HG02642 (cell line): Measurements from ENCODE around the gene WDR33.

ENCODE experiments used
- ATAC-seq: cut with Tn5 transposase; IDR thresholded peaks from one replicate; pipeline ENCODE4 v1.9.1; 2021; ENCODE audit warnings: mild to moderate bottlenecking; ENCODE audit not compliant: unreplicated experiment, poor library complexity

WDR33 gene

GRCh38 chr2:127660291-127660578, 150.7 kb downstream of the WDR33 start:
- no peak for ATAC-seq

GRCh38 chr2:127659408-127660290, 151.3 kb downstream of the WDR33 start:
- ATAC-seq, result no peak

GRCh38 chr2:127658641-127659407, 152.1 kb downstream of the WDR33 start:
- ATAC-seq, result no peak

GRCh38 chr2:127658146-127658545, 152.8 kb downstream of the WDR33 start:
- no peak for ATAC-seq

- ATAC-seq, result no peak
Observed at GRCh38 chr2:127657232-127657595, 153.8 kb downstream of the WDR33 start.

GRCh38 chr2:127656569-127657231, 154.3 kb downstream of the WDR33 start:
- no peak for ATAC-seq

- ATAC-seq, result no peak
Observed at GRCh38 chr2:127655209-127656073, 155.5 kb downstream of the WDR33 start.

- ATAC-seq, result no peak
Observed at GRCh38 chr2:127654838-127655175, 156.2 kb downstream of the WDR33 start.

GRCh38 chr2:127654084-127654837, 156.7 kb downstream of the WDR33 start:
- no peak for ATAC-seq

GRCh38 chr2:127653421-127654083, 157.4 kb downstream of the WDR33 start:
- ATAC-seq, result no peak

- ATAC-seq, result no peak
Observed at GRCh38 chr2:127652786-127653357, 158.1 kb downstream of the WDR33 start.

GRCh38 chr2:127651971-127652550, 158.9 kb downstream of the WDR33 start:
- ATAC-seq, result no peak

- no peak for ATAC-seq
Observed at GRCh38 chr2:127651381-127651809, 159.6 kb downstream of the WDR33 start.
